ENCODE results near the gene SOWAHB. TPM values are rescaled to one million over a fixed set of nuclear protein-coding genes. Genes with fewer than 3 reads are reported as not detected.

SOWAHB gene, protein sequence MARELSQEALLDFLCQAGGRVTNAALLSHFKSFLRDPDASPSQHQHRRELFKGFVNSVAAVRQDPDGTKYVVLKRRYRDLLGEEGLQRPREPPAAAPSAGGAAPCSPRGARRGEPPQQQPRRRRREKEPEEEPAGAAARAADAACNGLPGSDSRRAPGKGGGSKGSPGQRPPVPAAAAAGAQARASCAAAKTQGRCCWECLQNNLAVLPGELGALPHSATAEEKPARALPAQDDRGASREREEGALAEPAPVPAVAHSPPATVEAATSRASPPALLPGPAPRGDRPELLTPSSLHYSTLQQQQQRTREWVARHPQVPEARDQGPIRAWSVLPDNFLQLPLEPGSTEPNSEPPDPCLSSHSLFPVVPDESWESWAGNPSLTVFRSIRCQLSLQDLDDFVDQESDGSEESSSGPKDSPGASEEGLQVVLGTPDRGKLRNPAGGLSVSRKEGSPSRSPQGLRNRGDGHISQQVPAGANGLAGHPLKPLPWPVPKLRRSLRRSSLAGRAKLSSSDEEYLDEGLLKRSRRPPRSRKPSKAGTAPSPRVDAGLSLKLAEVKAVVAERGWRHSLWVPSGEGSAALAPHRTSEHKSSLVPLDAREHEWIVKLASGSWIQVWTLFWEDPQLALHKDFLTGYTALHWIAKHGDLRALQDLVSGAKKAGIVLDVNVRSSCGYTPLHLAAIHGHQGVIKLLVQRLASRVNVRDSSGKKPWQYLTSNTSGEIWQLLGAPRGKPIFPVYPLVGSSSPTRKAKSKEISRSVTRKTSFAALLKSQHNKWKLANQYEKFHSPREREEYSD
- 10 to 100 TPM; 10.0 to 30.5 TPM for total RNA-seq
- polyA plus RNA-seq, result 10 to 100 TPM in 1 of 2 donors, 1 to 10 TPM in 1; 2.5 to 10.2 TPM

DNA sequence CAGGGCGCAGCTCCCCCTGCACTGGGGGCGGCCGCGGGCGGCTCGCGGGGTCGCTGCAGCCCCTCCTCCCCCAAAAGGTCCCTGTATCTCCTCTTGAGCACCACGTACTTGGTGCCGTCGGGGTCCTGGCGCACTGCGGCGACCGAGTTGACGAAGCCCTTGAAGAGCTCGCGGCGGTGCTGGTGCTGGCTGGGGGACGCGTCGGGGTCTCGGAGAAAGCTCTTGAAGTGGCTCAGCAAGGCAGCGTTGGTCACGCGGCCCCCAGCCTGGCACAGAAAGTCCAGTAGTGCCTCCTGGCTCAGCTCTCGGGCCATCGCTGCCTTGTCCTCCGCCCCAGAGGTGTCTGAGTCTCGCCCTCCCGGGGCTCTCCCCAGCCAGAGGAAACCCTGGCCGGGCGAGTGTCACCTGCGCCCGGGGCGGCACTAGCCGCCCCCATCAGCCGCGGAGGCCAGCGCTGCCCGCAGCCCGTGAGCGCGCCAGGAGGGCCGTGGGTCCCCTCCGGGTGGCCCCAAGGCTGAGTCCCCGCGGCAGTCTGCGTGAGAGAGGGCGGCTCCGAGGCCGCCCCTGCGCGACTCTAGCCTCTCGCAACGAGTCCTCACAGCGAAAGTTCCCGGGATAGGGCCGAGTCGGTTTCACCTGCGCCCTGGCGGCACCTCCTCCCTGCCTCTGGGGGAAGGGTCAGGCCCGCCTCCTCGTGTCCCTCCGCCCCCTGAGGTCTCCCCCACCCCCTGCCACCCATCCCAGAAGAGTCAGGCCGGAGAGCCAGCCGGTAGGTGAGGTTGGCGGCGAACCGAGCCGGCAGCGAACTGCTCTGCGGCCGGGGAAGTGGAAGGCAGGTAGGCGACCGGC lies at the start of gene SOWAHB:
Gene SOWAHB (minus strand): TSS at position 609 of the 849 bp plus-strand sequence. CDS start 295 bp downstream, at position 314.
- H3K27ac ChIP-seq (ENCODE audit: low read depth in 1 of 2, low read length in 2 of 2), result peak within 1 kb of the TSS; percentile 87 to 92
- no peaks in the 10 kb centered on the region for H3K27me3 ChIP-seq (ENCODE audit: control insufficient read depth in 4 of 4, insufficient read depth in 4 of 4, low read length in 3 of 4)
- H3K9me3 ChIP-seq (ENCODE audit: control insufficient read depth in 4 of 4, low read length in 3 of 4), result no peaks in the 10 kb centered on the region
- DNase-seq (ENCODE audit: low spot score), result peak; percentile 76
- 2% methylated on average over 76 of the region's 76 CpGs for WGBS
- peak within 1 kb of the TSS; percentile 57 to 65 for H3K9ac ChIP-seq (ENCODE audit: low read depth in 1 of 2, low read length in 2 of 2)
- H3K36me3 ChIP-seq (ENCODE audit: control insufficient read depth in 4 of 4, insufficient read depth in 3 of 4, low read depth in 1 of 4, low read length in 3 of 4), result no peaks in the 10 kb centered on the region
- peaks cover 9 to 60% (median 41%) of the 10 kb centered on the region in 4 donors for H3K4me1 ChIP-seq (ENCODE audit: control insufficient read depth in 4 of 4, insufficient read depth in 4 of 4, low read length in 3 of 4)
- peak; percentile 60 for TF ChIP-seq YY1 (IDR thresholded peaks at IDR 0.05)
- TF ChIP-seq GABPA (IDR thresholded peaks at IDR 0.05 in 1 of 2, conservative IDR thresholded peaks at IDR 0.05 in 1 of 2), result no peak
- TF ChIP-seq TAF1 (conservative IDR thresholded peaks at IDR 0.05), result peak; percentile 87
- TF ChIP-seq REST (IDR thresholded peaks at IDR 0.05), result peak; percentile 81
- peak; percentile 21 for TF ChIP-seq ZBTB33 (IDR thresholded peaks at IDR 0.05)
- TF ChIP-seq NR2F2 (IDR thresholded peaks at IDR 0.05), result no peak
- no peak for TF ChIP-seq CTCF (IDR thresholded peaks at IDR 0.05; ENCODE audit: low read depth, low read length, missing input control)
- no peak for TF ChIP-seq FOXA2 (IDR thresholded peaks at IDR 0.05)
- TF ChIP-seq JUND (IDR thresholded peaks at IDR 0.05), result no peak
- peak; percentile 78 to 85 for TF ChIP-seq RXRA (IDR thresholded peaks at IDR 0.05)
- peak; percentile 34 to 67 for TF ChIP-seq RAD21 (IDR thresholded peaks at IDR 0.05)
- peak in 1 of 2 donors; percentile 18 for TF ChIP-seq EGR1 (IDR thresholded peaks at IDR 0.05; ENCODE audit: low read depth in 2 of 2)
- no peak for TF ChIP-seq ATF3 (IDR thresholded peaks at IDR 0.05)
- TF ChIP-seq FOXA1 (IDR thresholded peaks at IDR 0.05), result no peak
- TF ChIP-seq, protein P1, sequence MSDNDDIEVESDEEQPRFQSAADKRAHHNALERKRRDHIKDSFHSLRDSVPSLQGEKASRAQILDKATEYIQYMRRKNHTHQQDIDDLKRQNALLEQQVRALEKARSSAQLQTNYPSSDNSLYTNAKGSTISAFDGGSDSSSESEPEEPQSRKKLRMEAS (IDR thresholded peaks at IDR 0.05), result no peak
- TF ChIP-seq SP1 (IDR thresholded peaks at IDR 0.05), result peak; percentile 77
- peak; percentile 34 to 62 for TF ChIP-seq HNF4A (conservative IDR thresholded peaks at IDR 0.05)
- TF ChIP-seq HNF4G (IDR thresholded peaks at IDR 0.05), result no peak
- peak within 1 kb of the TSS; percentile 60 to 86 (median 76) for H3K4me3 ChIP-seq (ENCODE audit: low read depth in 1 of 3, low read length in 3 of 3)
